IPS-NIHi7 (cell line): ENCODE measurements around the gene ATPAF1.
"Not testable (repeated sequence)": the region's sequence is repeated elsewhere in the genome, so short reads cannot be mapped to it uniquely, and the experiment has no call there.

ENCODE experiments used
- DNase-seq: peaks from one replicate; pipeline ENCODE4 v3.0.0; 2012; ENCODE audit warnings: mixed read lengths; ENCODE audit errors: extremely low spot score

ATPAF1 gene

DNA sequence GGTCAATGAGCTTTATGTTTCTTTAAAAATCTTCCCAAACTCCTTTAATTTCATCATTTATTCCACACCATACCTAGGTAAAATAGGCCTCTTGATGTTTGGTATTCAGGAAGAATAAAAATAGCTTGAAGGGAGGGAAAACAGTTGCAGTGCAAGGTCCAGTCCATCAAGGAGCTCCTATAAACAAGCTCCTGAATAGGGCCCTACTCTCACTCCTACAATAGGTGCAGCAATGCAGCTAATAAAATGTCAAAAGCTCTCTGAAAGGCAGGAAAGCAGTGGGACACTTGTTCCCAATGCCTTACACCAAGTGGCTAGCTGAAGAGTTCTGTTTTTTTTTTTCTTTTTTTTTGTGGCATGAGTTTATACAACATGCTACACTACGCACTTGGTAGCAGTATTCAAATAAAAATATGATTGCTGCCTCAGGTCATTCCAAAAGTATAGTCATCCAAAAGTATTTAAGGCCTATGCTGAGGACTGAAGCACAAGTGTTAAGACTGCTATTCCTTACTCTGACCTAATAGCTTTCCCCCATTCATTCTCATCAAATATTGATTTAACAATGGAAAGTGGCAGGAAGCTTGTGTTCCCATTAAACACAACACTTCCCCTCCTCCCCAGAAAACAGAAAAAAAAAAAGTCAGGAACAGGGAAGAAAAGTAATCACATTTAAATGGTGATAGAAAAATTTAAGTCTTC, 13.3 kb upstream of the ATPAF1 start:
- DNase-seq: no peak

DNA sequence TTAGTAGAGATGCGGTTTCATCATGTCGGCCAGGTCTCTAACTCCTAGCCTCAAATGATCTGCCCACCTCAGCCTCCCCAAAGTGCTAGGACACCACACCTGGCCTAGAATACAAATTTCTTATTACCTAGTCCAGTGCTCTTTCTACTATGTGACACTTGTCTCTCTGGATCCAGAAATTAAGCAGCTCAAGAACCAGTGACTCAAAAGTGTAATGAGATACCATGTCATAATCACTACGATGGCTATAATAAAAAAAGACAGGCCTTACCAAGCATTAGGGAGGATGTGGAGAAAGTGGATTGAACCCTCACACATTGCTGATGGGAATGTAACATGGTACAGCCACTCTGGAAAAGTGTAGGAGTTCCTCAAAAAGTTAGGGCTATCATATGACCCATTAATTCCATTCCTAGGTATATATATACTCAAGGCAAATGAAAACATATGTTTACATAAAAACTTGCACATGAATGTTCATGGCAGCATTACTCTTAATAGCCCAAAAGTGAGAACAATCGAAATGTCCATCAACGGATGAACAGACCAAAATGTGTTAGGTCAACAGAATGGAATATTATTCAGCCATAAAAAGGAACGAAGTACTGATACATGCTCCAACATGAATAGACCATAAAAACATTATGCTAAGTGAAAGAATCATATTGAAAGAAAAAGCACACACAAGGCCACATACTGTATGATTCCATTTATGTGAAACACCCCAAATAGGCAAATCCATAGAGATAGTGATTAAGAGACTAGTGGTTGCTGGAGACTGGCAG, 11.8 kb upstream of the ATPAF1 start:
- DNase-seq: no peak

DNA sequence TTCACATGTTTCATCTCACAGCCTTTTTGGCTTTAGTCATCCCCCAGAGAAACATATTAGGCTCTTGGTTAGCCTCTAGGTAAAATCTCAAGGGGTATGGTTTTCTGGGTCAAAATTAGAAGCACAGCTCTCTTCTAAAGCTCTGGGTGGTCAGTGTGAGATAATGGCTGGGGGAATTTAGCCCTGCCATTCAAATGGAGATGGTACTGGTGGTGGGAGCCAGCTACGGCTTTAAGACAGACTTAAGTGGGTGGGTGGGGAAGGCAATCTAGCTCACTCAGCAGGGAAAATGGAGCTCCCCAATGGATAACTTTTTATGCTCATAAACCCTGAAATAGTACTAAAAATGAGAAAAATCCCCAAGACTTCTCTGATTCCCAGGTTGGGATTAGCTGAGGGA, 9.2 kb upstream of the ATPAF1 start:
- DNase-seq: no peak

DNA sequence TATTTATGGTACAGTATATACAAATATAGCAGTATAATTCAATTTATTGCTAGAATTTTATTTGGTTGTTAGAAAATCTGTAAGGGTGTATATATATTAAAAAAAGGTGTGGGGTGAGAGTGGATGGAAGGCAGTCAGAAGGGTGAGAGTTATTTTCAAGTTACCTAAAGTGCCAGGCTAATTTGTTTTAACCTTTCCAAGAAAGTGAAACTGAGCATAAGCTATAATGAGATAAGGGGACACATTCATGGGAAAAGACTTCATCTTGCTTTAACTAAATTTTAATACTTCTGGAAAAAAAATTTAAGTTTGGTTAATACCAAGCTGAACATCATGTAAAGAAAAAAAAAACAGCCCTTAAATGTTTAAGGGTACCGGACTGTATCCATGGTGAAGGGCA, 8.4 kb upstream of the ATPAF1 start:
- no peak for DNase-seq

DNA sequence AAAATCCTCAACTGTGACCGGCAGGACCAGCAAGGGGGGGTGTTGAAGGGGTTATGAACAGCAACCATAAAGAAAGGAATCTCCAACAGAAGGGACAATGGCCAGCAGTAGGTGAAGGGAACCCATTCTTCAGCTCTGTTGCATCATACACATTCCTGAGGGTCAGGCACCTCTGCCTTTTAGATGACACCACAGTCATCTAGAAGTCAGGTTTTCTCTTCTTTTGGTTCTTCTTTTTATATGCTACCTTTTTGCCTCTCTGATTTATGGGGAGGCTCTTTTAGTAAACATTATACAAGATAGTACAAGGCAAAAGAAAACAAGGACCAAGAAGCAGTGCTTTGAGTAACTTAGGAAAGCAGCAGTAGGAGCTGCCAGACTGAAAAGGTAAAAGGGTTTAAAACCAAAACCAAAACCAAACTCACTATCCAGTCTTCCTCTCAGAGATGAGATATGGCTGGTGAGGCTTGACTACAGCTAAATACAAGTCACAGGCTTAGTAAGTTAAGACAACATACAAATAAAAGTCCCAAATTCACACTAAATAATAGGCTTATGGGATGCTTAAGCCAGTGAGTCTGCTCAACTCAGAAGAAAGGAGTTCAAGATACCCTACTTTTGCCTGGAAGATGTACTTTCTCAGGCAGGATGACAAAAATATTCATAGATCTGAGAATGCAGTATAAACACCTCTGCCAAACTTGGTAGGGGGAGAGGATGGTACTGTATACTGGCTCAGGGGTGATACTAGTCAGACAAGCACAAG, 7.6 kb upstream of the ATPAF1 start:
- DNase-seq: no peak

DNA sequence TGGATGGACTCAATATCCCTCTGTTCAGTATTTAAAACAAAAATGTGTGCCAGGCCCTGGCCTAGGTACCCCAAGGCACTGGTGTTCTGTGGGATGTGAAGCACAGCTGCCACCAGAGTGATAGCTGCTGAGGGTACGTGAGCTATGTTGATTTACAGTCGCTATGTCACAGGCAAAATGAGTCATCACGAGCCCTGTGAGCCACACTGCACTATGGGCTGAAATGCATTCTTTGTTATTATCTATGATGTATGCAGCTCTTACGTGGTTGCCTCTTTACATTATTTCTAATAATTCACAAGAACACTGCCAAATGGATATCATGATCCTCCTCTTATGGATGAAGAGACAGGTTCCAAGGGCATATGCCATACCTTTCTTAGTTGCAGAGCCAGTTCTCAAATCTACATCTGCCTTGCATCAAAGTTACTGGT, 5.6 kb upstream of the ATPAF1 start:
- no peak for DNase-seq

DNA sequence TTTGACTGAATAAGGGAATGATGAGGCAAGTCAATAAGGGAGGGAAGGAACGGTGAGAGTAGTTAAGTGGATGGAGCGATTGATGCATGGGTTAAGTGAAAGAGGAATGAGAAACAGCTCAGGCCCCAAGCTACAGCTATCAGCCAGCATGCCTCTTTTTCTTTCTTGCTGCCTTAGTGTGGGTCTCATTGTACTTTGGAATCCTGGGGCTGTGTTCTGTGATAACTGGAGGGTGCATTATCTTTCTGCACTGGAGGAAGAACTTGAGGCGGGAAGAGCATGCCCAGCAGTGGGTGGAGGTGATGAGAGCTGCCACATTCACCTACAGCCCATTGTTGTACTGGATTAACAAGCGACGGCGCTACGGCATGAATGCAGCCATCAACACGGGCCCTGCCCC, 4.5 kb upstream of the ATPAF1 start:
- DNase-seq: no peak

DNA sequence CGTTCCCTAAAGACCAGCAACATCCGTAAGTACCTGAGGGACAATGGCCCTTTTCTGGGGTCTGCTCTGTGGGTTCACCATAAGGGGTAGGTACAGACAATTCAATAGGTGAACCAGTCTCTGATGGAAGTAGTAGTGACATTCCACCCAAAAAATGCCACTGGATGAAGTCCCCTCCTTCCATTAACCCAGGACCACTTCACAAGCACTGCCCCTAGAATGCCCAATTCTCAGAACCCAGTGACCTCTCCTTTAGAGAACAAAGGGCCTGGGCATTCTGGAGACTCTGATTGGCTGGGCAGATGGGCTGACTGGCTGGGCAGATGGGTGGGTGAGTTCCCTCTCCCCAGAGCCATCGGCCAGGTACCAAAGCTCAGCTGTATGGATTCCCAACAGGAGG, 3.4 kb upstream of the ATPAF1 start, which contains the start of gene TEX38:
Gene TEX38, plus strand, starts transcription at position 301 of the 400 bp plus-strand sequence. Its CDS starts 81 bp downstream, at position 382.
- no peak for DNase-seq

DNA sequence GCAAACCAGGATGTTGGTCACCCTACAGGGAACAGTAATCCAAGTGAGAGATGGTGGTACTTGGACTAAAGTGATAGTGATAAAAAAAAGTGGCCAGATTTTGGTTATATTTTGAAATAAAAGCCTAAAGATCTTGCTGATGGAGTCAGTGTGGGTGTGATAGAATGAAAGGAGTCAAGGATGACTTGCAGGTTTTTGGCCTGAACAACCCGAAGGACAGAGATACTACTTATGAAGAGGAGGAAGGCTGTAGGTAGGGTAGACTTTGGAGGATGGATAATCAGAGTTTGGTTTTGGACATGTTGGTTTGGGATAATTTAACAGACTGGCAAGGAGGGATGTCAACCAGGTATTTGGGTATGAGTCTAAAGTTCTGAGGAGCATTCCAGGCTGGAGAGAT, 2.0 kb upstream of the ATPAF1 start:
- no peak for DNase-seq

DNA sequence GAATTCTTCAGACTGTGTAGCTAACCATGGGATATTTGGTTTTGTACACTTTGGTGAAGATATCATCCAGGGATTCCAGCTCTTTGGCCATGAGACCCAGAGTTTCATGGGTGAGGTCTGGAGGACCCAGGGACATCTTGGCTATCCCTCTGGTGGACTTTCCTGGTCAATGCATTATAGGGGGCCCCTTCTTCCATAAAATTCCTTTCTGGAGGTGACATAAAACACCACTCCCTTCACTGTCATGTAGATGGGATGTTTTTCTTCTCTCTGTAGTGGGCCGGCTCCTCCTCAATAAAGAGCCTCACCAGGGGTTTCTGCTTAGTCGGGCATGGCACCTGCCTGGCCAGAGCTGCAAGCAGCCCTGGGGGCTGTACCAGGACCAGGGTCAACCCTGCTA, 2.2 kb downstream of the ATPAF1 start:
- no peak for DNase-seq

DNA sequence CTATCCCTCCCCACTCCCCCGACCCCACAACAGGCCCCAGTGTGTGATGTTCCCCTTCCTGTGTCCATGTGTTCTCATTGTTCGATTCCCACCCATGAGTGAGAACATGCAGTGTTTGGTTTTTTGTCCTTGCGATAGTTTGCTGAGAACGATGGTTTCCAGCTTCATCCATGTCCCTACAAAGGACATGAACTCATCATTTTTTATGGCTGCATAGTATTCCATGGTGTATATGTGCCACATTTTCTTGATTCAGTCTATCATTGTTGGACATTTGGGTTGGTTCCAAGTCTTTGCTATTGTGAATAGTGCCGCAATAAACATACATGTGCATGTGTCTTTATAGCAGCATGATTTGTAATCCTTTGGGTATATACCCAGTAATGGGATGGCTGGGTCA, 5.2 kb downstream of the ATPAF1 start:
- not testable (repeated sequence) for DNase-seq

DNA sequence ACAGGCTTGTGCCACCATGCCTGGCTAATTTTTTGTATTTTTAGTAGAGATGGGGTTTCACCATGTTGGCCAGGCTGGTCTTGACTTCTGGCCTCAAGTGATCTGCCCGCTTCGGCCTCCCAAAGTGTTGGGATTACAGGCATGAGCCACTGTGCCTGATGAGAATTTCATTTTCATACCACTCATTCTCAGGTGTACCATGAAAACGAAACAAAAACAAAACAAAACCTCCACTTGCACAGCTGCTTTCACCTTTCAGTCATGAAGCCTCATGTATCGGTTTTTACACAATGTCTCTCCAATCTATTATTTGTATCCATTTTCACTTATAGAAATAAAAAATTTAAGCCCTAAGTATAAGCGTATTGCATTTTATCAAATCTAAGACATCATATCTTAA, 8.0 kb downstream of the ATPAF1 start:
- not testable (repeated sequence) for DNase-seq

DNA sequence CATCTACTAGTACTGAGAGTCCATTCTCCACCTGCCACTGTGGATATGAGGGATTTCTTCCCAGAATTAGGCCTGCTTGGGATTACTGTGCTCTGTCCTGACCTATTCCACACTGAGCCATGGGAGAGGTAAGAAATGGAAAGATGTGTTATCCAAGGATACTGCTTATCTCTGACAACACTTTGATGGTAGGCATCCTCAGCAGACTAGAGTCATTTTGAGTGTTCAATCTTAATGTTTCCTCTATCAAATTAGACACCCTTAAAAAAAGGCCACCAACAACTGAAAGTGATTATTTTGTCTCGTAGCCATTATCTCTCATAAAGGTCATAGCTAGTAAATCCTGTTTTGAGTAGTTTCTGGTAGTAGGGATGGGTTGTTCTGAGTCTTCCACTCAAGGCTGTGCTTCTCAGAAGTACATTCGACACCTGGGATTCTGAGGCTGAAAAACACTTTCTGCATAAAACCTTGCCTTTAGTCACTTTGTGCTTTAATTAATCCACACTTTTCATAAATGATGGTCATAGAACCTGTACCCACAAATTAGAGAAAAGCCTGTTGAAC, 8.8 kb downstream of the ATPAF1 start:
- no peak for DNase-seq

DNA sequence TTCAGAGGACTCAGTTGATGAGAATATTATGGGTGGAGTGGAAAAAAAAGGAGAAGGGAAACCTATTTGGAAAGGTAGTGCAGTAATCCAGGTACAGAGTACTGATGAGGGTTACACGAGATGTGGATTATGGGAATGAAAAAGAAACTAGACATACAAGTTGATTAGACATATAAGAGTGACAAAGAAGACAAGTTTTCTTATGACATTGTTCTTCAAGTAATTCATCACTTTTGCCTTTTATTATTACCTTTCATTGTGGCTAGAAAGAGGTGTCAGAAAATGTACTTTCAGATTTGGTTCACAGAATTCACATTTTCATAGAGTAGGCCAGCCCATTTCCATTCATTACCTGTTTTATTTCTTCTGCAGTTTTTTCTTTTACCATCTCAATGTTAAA, 10.4 kb downstream of the ATPAF1 start:
- DNase-seq: no peak

DNA sequence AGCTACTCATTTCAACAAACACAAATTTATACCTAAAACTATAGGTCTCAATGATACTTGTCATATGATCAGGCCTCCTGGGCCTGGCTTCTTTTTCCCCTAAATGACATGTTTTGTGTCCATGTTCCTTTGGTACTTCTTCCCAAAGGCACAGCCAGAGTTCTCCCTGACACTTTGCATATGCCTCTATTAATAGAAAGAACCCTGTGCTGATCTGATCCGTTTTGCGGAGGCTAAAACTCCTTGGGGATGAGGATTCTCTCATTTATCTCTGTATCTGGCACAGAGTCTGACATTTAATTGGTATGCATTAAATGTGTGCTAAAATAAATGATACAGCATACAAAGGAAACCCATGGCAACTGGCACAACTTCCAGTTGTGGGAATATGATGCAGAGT, 11.5 kb downstream of the ATPAF1 start:
- no peak for DNase-seq

DNA sequence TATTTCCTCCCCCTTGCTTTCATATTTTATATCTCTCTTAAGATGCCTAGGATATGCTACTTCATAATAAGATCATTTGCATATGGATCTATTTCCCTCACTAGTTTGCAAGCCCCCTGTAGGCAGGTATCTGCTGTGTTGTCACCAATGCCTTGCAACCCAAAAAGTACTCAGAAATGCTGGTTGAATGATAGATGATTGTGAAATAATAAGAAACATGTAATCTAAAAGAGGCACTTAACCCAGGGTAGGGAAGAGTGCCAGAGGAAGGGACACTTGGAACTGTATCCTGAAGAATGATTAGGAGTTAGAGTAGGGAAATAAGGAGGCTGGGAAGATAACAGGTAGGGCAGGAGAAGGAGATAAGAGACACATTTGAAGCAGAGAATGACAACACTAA, 12.3 kb downstream of the ATPAF1 start:
- DNase-seq: no peak

DNA sequence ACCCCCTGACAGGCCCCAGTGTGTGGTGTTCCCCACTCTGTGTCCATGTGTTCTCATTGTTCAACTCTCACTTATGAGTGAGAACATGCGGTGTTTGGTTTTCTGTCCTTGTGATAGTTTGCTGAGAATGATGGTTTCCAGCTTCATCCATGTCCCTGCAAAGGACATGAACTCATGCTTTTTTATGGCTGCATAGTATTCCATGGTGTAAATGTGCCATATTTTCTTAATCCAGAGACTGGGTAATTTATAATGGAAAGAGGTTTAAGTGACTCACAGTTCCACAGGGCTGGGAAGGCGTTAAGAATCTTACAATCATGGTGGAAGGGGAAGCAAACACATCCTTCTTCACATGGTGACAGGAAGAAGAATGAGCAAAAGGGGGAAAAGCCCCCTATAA, 13.5 kb downstream of the ATPAF1 start:
- DNase-seq: not testable (repeated sequence)

DNA sequence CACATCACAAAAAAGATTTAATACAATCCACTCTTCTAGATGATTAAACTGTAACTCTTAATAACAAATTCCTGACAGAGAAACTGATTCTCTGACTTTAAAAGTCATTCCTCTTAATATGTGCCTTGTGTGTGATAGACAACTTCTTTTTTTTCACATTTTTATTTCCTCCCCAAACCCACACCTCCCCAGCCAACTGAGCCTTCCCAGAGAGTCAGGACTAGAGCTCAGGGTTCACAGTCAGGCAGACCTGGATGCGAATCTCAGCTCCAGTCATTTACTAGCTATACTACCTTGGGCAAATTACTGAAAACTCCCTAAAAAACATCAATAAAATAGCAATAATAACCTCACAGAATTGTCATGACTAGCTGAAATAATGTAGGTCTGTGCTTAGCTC, 14.2 kb downstream of the ATPAF1 start:
- no peak for DNase-seq

DNA sequence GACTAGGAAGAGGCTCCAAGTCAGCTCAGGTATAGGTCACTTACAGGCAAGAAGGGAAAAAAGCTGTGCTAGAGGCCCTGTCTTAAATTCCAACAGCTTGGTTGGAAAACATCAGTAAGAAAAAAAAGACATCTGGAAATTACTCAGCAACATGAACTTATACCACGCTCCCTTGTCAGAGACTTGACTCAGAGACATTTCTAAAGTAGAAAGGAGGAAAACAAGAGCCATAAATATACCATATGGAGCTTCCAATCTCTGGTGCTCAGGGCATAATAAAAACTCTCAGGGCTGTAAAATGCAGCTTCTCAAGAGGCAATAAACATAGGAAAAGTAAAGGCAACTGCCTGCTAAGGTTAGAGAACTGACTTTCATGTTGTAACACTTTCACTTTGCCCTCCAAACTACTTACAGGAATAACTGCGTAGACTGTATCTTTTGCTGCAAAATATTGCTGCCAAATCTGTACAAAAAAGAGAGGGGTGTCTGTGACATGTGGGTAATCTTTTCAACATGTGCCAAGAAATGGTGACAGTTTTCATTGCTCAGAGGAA, 14.7 kb downstream of the ATPAF1 start:
- DNase-seq: no peak

DNA sequence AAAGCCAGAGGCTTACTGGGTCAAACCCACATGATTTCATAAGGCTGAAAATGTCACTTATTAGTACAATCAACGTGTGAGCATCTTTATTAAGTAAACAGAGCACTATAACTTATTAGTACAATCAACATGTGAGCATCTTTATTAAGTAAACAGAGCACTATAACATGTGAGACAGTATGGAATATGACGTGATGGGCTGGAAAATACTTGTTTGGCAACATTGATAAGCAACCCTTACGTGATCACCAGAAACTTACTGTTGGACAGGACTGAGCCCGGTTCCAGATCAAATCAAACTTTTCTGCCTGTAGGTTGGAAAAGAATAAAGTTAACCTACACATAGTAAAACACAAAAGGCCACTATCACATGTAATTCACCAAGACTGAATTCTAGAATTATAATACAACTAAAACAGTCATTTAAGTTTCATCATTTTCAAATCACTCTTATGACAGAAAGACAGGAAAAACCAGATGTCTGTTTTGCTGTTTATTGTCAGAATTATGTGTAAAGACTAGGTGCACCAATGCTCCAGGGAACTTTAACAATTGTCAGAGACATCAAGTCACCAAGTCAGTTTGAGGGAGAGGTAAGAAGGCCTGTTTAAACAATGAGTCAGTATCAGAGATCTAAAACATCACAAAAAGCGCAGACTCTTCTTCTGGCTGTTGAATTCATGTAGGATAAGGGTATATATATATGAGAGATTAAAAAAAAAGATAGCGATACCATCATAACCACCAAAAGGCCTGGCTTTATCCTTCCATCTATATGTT, 15.7 kb downstream of the ATPAF1 start:
- DNase-seq: no peak

DNA sequence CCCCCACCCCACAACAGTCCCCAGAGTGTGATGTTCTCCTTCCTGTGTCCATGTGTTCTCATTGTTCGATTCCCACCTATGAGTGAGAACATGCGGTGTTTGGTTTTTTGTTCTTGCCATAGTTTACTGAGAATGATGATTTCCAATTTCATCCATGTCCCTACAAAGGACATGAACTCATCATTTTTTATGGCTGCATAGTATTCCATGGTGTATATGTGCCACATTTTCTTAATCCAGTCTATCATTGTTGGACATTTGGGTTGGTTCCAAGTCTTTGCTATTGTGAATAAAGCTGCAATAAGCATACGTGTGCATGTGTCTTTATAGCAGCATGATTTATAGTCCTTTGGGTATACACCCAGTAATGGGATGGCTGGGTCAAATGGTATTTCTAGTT, 17.0 kb downstream of the ATPAF1 start:
- DNase-seq: not testable (repeated sequence)
